Common myeloid progenitor, CD34-positive (primary cell): ENCODE data around the gene IL21R.

Experiments
- CTCF ChIA-PET: fragments of 350-600 bp; sonication (Branson Sonifier 250); formaldehyde crosslinking; loops from one replicate; lab custom pipeline; 2021; ENCODE audit warnings: antibody characterized with exemption; lab: Charles Lee
- POLR2A ChIA-PET: fragments of 350-600 bp; sonication (Branson Sonifier 250); formaldehyde crosslinking; loops from one replicate; lab custom pipeline; 2021; ENCODE audit warnings: antibody characterized with exemption; lab: Charles Lee
- DNase-seq, 3 donors: peaks; one replicate each; pipeline versions ENCODE4 v3.0.0 to v3.0.0-alpha.2; 2013
- H3K27ac ChIP-seq, 2 experiments: 1 replicate in 1 of 2; 2 replicates in 1 of 2; pipeline ENCODE4 v1.7.0; 2013; ENCODE audit warnings: inconsistent platforms in 2 of 2, low read length in 2 of 2, mild to moderate bottlenecking in 2 of 2, low read depth in 1 of 2, moderate library complexity in 1 of 2; ENCODE audit not compliant: severe bottlenecking in 2 of 2, insufficient read depth in 1 of 2, poor library complexity in 1 of 2
- H3K27me3 ChIP-seq, 5 experiments: replicated peaks in 2 of 5; 1 replicate in 3 of 5; 2 replicates in 2 of 5; pipeline versions ENCODE4 v1.6.1 to v1.7.0; 2013; ENCODE audit warnings: low read length in 4 of 5, mild to moderate bottlenecking in 2 of 5, moderate library complexity in 2 of 5, inconsistent platforms in 1 of 5; ENCODE audit not compliant: insufficient read depth in 5 of 5, control insufficient read depth in 4 of 5
- H3K36me3 ChIP-seq, 4 experiments: 1 replicate in 2 of 4; 2 replicates in 2 of 4; pipeline versions ENCODE4 v1.6.1 to v1.7.0; 2013; ENCODE audit warnings: low read length in 3 of 4, control low read depth in 1 of 4, mild to moderate bottlenecking in 1 of 4; ENCODE audit not compliant: control insufficient read depth in 4 of 4, insufficient read depth in 4 of 4
- H3K4me1 ChIP-seq, 4 experiments: 1 replicate in 3 of 4; 2 replicates in 1 of 4; pipeline versions ENCODE4 v1.6.1 to v1.7.1; 2013; ENCODE audit warnings: low read length in 3 of 4, mild to moderate bottlenecking in 3 of 4, control low read depth in 1 of 4, inconsistent platforms in 1 of 4, moderate library complexity in 1 of 4; ENCODE audit not compliant: control insufficient read depth in 4 of 4, insufficient read depth in 4 of 4; ENCODE audit errors: control extremely low read depth in 1 of 4
- H3K4me3 ChIP-seq, 7 experiments: 1 replicate in 4 of 7; 2 replicates in 3 of 7; pipeline versions ENCODE4 v1.5.1 to v1.7.0; 2013; ENCODE audit warnings: mild to moderate bottlenecking in 7 of 7, low read length in 6 of 7, moderate library complexity in 6 of 7, inconsistent platforms in 2 of 7, low read depth in 2 of 7, control low read depth in 1 of 7; ENCODE audit not compliant: insufficient read depth in 4 of 7, control insufficient read depth in 1 of 7; ENCODE audit errors: extremely low read depth in 1 of 7
- H3K9me3 ChIP-seq, 5 experiments: 1 replicate in 4 of 5; 2 replicates in 1 of 5; pipeline versions ENCODE4 v1.6.1 to v1.7.1; 2013; ENCODE audit warnings: low read length in 4 of 5, mild to moderate bottlenecking in 2 of 5, inconsistent platforms in 1 of 5, low read depth in 1 of 5, moderate library complexity in 1 of 5; ENCODE audit not compliant: control insufficient read depth in 4 of 5, insufficient read depth in 2 of 5; ENCODE audit errors: control extremely low read depth in 1 of 5
- WGBS: methylation state at CpG from one replicate; pipeline ENCODE4 v1.1.5; 2013; ENCODE audit not compliant: insufficient coverage; 5-methylcytosine and 5-hydroxymethylcytosine counted together

The IL21R gene

GRCh38 chr16:27399969-27400368, 2.0 kb upstream of the IL21R start:
- Histone ChIP-seq H3K9me3 (peaks cover 0 to 6% (median 0%) of the 10 kb centered on the region in 5 experiments), H3K4me3 (no peak overlapping the region), H3K36me3 (no peaks in the 10 kb centered on the region), H3K4me1 (peaks cover 2 to 64% (median 43%) of the 10 kb centered on the region in 4 experiments), H3K27ac (no peak overlapping the region), H3K27me3 (no peaks in the 10 kb centered on the region)
- WGBS, result 100% methylated on average over 1 of the region's 2 CpGs
- POLR2A ChIA-PET, result interaction anchor here (1.3 kb wide), 1 partner anchor 28 kb away, joined by 4 read pairs; no protein-coding TSS in a partner anchor
- CTCF ChIA-PET, result interaction anchor here (0.8 to 6.0 kb wide), 9 partner anchors 11 to 226 kb away, joined by 3 to 35 read pairs (median 10); no protein-coding TSS in a partner anchor
- no peak for DNase-seq

- DNase-seq, result peak; percentile 76 to 95 (median 92)
- 23% methylated on average over 9 of the region's 11 CpGs for WGBS
- no peaks in the 10 kb centered on the region for H3K27me3 ChIP-seq
- H3K4me1 ChIP-seq, result peaks cover 2 to 71% (median 47%) of the 10 kb centered on the region in 4 experiments
- ChIA-PET CTCF (interaction anchor here (0.8 to 6.0 kb wide), 15 partner anchors 12 to 227 kb away, joined by 3 to 35 read pairs (median 5); no protein-coding TSS in a partner anchor), POLR2A (interaction anchor here (0.6 to 2.7 kb wide), 5 partner anchors 11 to 228 kb away, joined by 3 to 28 read pairs (median 4); no protein-coding TSS in a partner anchor)
- H3K4me3 ChIP-seq, result peak overlapping the region in 3 of 7 experiments; percentile 8 to 25 (median 20)
- no peaks in the 10 kb centered on the region for H3K36me3 ChIP-seq
- no peak overlapping the region for H3K27ac ChIP-seq
- no peaks in the 10 kb centered on the region for H3K9me3 ChIP-seq
Measured at GRCh38 chr16:27400751-27401620, 988 bp upstream of the IL21R start.

DNA sequence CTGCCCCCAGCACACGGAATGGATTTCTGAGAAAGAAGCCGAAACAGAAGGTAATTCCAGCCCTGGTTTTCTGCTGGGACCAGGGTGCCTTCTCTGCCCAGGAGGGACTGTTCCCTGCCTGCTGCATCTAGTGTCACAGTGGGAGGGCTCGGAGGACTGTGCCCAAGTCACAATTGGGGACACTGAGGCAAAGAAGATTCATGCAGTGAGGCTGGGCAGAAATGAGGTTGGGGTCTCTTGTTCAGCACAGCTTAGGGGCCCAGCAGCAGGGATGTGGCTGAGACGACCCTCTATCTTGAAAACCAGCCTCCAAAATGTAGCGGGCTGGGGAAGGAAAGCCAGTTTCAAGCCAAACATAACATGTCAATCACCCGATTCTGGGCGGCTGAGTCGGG, 592 bp downstream of the IL21R start:
- CTCF ChIA-PET, result interaction anchor here (0.8 to 6.0 kb wide), 9 partner anchors 14 to 51 kb away, joined by 3 to 35 read pairs (median 21); no protein-coding TSS in a partner anchor
- POLR2A ChIA-PET, result interaction anchor here (1.2 to 2.7 kb wide), 4 partner anchors 29 to 223 kb away, joined by 4 to 28 read pairs (median 8); no protein-coding TSS in a partner anchor
- peaks cover 2 to 79% (median 48%) of the 10 kb centered on the region in 4 experiments for H3K4me1 ChIP-seq
- no peaks in the 10 kb centered on the region for H3K27me3 ChIP-seq
- peak overlapping the region in 6 of 7 experiments; percentile 17 to 59 (median 28) for H3K4me3 ChIP-seq
- DNase-seq, result peak in 1 of 3 donors; percentile 48
- H3K27ac ChIP-seq, result peak overlapping the region in 1 of 2 experiments; percentile 46
- H3K36me3 ChIP-seq, result no peaks in the 10 kb centered on the region
- H3K9me3 ChIP-seq, result no peaks in the 10 kb centered on the region
- 29% methylated on average over 5 of the region's 8 CpGs for WGBS

GRCh38 chr16:27402964-27403600, 1.1 kb downstream of the IL21R start:
- Histone ChIP-seq H3K9me3 (no peaks in the 10 kb centered on the region), H3K27ac (peak overlapping the region in 1 of 2 experiments; percentile 46), H3K27me3 (no peaks in the 10 kb centered on the region), H3K36me3 (no peaks in the 10 kb centered on the region), H3K4me1 (peaks cover 2 to 80% (median 50%) of the 10 kb centered on the region in 4 experiments), H3K4me3 (peak overlapping the region in 4 of 7 experiments; percentile 17 to 59 (median 28))
- ChIA-PET POLR2A (interaction anchor here (1.2 to 2.7 kb wide), 2 partner anchors 28 to 47 kb away, joined by 6 to 28 read pairs; no protein-coding TSS in a partner anchor), CTCF (interaction anchor here (0.9 to 6.0 kb wide), 8 partner anchors 14 to 249 kb away, joined by 3 to 35 read pairs (median 12); no protein-coding TSS in a partner anchor)
- WGBS, result 89% methylated on average over 20 of the region's 20 CpGs
- no peak for DNase-seq

DNA sequence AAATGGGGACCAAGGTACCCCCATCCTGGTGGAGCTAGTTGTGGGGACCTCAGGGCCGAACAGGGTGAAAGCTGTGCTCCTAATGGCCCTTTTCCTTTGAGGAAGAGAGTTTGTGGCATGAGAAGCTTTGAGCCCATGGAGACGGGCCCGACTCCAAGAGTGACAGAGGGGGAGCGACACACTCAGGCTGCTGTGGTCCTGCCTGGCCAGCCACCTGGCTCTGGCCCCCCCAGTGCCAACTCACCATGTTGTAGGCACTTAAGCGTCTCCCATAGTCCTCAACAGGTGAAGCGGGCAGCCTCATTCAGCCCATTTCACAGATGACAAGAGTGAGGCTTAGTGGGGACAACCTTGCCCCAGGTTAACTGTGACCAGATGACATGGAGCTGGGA, 1.6 kb downstream of the IL21R start:
- Histone ChIP-seq H3K4me1 (peaks cover 2 to 81% (median 51%) of the 10 kb centered on the region in 4 experiments), H3K4me3 (peak overlapping the region in 1 of 7 experiments; percentile 59)
- CTCF ChIA-PET, result interaction anchor here (1.2 to 6.0 kb wide), 6 partner anchors 10 to 249 kb away, joined by 3 to 33 read pairs (median 4); no protein-coding TSS in a partner anchor

GRCh38 chr16:27404163-27404823, 2.3 kb downstream of the IL21R start:
- Histone ChIP-seq H3K27ac (no peak overlapping the region), H3K4me1 (peaks cover 2 to 77% (median 45%) of the 10 kb centered on the region in 4 experiments)

More for the DNA sequence above, 1.6 kb downstream of the IL21R start:
- DNase-seq, result no peak
- H3K9me3 ChIP-seq, result no peaks in the 10 kb centered on the region
- no peak overlapping the region for H3K27ac ChIP-seq
- H3K27me3 ChIP-seq, result no peaks in the 10 kb centered on the region
- POLR2A ChIA-PET, result no interaction called here
- WGBS, result 92% methylated on average over 6 of the region's 6 CpGs
- H3K36me3 ChIP-seq, result no peaks in the 10 kb centered on the region

More at GRCh38 chr16:27404163-27404823, 2.3 kb downstream of the IL21R start:
- WGBS, result 71% methylated on average over 10 of the region's 10 CpGs
- H3K27me3 ChIP-seq, result no peaks in the 10 kb centered on the region
- ChIA-PET POLR2A (interaction anchor here (0.8 to 1.2 kb wide), 2 partner anchors 27 to 46 kb away, joined by 3 read pairs; no protein-coding TSS in a partner anchor), CTCF (interaction anchor here (0.8 to 6.0 kb wide), 9 partner anchors 10 to 250 kb away, joined by 3 to 33 read pairs (median 3); no protein-coding TSS in a partner anchor)
- no peaks in the 10 kb centered on the region for H3K36me3 ChIP-seq
- DNase-seq, result no peak
- H3K9me3 ChIP-seq, result no peaks in the 10 kb centered on the region
- H3K4me3 ChIP-seq, result no peak overlapping the region
